Left renal pelvis (tissue), 4 donors: ENCODE data around the gene YPEL3. TPM values are rescaled to one million over a fixed set of nuclear protein-coding genes. Genes with fewer than 3 reads are reported as not detected.
A peak's percentile ranks its signal among the peaks of the same experiment; 100 is the strongest.

Experiments used
- DNase-seq, 4 donors: peaks; one replicate each; pipeline ENCODE4 v3.0.0-alpha.2; 2013; ENCODE audit warnings: low read depth in 4 of 4, low spot score in 3 of 4
- polyA plus RNA-seq, 4 donors: library from polyadenylated mRNA; unstranded; fragments of 120-200 nt; gene quantifications; one replicate each; pipeline ENCODE4 v1.2.1, GENCODE V29; 2013; ENCODE audit not compliant: insufficient read length in 4 of 4

Gene YPEL3
- polyA plus RNA-seq, 4 donors = 51.7 to 78.4 (median 59.6) TPM

GRCh38 chr16:30053376-30054015 is 42.5 kb downstream of the YPEL3 start:
- no peak for DNase-seq

GRCh38 chr16:30052671-30053372 is 43.2 kb downstream of the YPEL3 start:
- DNase-seq = peak; percentile 73 to 81 (median 80)

DNA sequence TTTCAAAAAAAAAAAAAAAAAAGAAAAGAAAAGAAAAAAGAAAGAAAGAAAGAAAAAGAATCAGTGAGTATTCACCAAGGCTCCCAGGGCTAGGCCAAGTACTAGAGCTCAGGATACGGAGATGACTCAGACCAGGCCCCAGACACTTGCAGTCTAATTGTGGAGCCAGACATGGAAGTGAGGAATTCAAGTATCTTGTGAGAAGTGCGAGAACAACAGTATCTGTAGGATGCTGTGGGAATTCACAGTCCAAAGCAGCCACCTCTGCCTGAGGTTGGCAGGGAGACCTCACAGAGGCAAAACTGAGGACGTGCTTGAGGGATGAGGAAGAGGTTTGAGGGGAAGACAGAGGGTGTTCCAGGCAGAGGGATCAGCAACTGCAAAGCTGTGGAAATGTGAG is 44.5 kb downstream of the YPEL3 start:
- no peak for DNase-seq

DNA sequence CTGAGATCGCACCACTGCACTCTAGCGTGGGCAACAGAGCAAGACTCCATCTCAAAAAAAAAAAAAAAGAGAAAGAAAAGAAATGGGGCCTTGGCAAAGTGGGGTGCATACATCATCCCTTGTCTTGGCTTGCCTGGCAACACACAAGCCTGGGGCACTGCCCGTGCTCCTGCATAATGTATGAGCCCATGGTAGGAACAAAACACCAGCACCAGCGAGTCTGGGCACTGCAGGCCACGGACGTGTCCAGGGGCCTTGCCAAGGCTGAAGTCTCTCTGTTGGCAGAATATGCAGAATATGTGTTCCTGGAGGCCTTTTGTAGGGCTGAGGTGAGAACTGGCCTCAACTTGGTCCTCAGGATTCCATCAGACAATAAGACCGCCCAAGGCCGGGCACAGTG is 46.1 kb downstream of the YPEL3 start:
- no peak for DNase-seq

DNA sequence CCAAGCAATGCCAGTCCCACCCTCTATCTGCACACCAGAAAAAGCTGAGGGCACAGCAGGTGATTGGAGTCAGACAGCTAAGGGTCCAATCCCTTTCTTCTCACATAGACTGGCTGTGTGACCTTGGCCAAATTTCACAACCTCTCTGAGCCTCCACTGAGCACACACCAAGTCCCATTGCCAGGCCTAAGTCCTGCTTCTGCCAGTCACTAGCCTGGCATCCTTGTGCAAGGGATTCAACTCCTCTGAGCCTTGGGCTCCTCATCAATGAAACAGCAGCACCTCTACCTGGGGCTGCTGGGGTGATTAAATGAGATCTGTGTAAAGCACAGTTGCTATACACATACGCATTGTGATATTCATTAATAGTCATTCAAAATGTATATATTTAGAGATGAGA is 49.4 kb downstream of the YPEL3 start:
- no peak for DNase-seq

DNA sequence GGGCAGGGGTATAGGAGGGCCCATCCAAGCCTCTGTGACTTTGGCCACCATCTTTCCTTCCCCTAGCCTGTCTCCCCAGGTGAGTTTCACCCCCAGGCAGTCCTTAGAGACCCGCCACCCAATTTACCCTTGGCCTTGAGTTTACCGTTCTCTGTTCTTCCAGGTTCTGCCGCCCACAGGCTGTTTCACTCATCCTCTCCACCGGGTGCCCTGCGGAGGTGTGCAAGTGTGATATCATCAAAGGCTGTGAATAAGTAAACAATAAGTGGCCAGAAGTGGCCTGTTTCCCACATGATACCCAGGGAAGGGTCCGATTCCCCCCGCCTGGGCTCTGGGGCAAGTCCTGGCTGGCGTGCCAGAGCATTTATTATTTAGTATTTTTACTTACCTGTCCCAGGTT is 49.8 kb downstream of the YPEL3 start:
- no peak for DNase-seq

Other genes starting within 250 kb of the YPEL3 start
- gene CDIPT, start 233.0 kb downstream of the YPEL3 start, polyA plus RNA-seq = 100 to 1,000 TPM in 1 of 4 donors, 10 to 100 TPM in 3; 79.6 to 114 (median 96.8) TPM
- 10 to 100 TPM in 3 of 4 donors, 1 to 10 TPM in 1; 9.5 to 11.8 (median 10.9) TPM for gene SEZ6L2, start 196.7 kb downstream of the YPEL3 start, polyA plus RNA-seq
- gene ASPHD1, start 195.7 kb downstream of the YPEL3 start, polyA plus RNA-seq = 1 to 10 TPM in 1 of 4 donors, under 1 TPM in 3; 0.34 to 1.0 (median 0.73) TPM
- 10 to 100 TPM; 10.6 to 30.3 (median 14.7) TPM for gene KCTD13, start 170.0 kb downstream of the YPEL3 start, polyA plus RNA-seq
- 100 to 1,000 TPM in 3 of 4 donors, 10 to 100 TPM in 1; 72.3 to 126 (median 103) TPM for gene TMEM219, start 134.1 kb downstream of the YPEL3 start, polyA plus RNA-seq
- 10 to 100 TPM; 33.2 to 59.3 (median 39.4) TPM for gene TAOK2, start 122.3 kb downstream of the YPEL3 start, polyA plus RNA-seq
- 10 to 100 TPM; 12.3 to 21.6 (median 15.9) TPM for gene HIRIP3, start 100.6 kb downstream of the YPEL3 start, polyA plus RNA-seq
- 10 to 100 TPM; 37.1 to 65.6 (median 41.8) TPM for gene INO80E, start 100.0 kb downstream of the YPEL3 start, polyA plus RNA-seq
- gene DOC2A, start 85.2 kb downstream of the YPEL3 start, polyA plus RNA-seq = 1 to 10 TPM; 1.7 to 3.2 (median 2.6) TPM
- gene C16orf92, start 73.0 kb downstream of the YPEL3 start, polyA plus RNA-seq = not detected
- gene TLCD3B, start 64.9 kb downstream of the YPEL3 start, polyA plus RNA-seq = 1 to 10 TPM in 2 of 4 donors, under 1 TPM in 2; 0.73 to 1.5 (median 1.0) TPM
- 100 to 1,000 TPM; 238 to 605 (median 502) TPM for gene ALDOA, start 30.5 kb downstream of the YPEL3 start, polyA plus RNA-seq
- gene PPP4C, start 20.2 kb downstream of the YPEL3 start, polyA plus RNA-seq = 100 to 1,000 TPM in 1 of 4 donors, 10 to 100 TPM in 3; 63.3 to 107 (median 83.5) TPM
- gene TBX6, start 4.3 kb downstream of the YPEL3 start, polyA plus RNA-seq = 1 to 10 TPM in 3 of 4 donors, under 1 TPM in 1; 0.50 to 2.0 (median 1.1) TPM
- gene GDPD3, start 17.3 kb upstream of the YPEL3 start, polyA plus RNA-seq = 10 to 100 TPM in 2 of 4 donors, 1 to 10 TPM in 2; 7.5 to 17.5 (median 13.0) TPM
- 10 to 100 TPM; 75.8 to 93.6 (median 84.5) TPM for gene MAPK3, start 27.0 kb upstream of the YPEL3 start, polyA plus RNA-seq
- 10 to 100 TPM in 2 of 4 donors, 1 to 10 TPM in 2; 8.1 to 18.0 (median 12.7) TPM for gene CORO1A, start 87.4 kb upstream of the YPEL3 start, polyA plus RNA-seq
- gene BOLA2B, start 97.5 kb upstream of the YPEL3 start, polyA plus RNA-seq = 10 to 100 TPM; 13.0 to 38.3 (median 19.8) TPM
- 10 to 100 TPM in 3 of 4 donors, 1 to 10 TPM in 1; 8.4 to 50.3 (median 16.4) TPM for gene SLX1A, start 97.7 kb upstream of the YPEL3 start, polyA plus RNA-seq
- 10 to 100 TPM in 1 of 4 donors, 1 to 10 TPM in 3; 5.2 to 14.4 (median 8.6) TPM for gene SULT1A3, start 103.0 kb upstream of the YPEL3 start, polyA plus RNA-seq
- 10 to 100 TPM in 2 of 4 donors, 1 to 10 TPM in 2; 3.5 to 18.0 (median 10.2) TPM for gene NPIPB13, start 152.3 kb upstream of the YPEL3 start, polyA plus RNA-seq